ENCODE data around the gene C3orf38.

C3orf38 gene

DNA sequence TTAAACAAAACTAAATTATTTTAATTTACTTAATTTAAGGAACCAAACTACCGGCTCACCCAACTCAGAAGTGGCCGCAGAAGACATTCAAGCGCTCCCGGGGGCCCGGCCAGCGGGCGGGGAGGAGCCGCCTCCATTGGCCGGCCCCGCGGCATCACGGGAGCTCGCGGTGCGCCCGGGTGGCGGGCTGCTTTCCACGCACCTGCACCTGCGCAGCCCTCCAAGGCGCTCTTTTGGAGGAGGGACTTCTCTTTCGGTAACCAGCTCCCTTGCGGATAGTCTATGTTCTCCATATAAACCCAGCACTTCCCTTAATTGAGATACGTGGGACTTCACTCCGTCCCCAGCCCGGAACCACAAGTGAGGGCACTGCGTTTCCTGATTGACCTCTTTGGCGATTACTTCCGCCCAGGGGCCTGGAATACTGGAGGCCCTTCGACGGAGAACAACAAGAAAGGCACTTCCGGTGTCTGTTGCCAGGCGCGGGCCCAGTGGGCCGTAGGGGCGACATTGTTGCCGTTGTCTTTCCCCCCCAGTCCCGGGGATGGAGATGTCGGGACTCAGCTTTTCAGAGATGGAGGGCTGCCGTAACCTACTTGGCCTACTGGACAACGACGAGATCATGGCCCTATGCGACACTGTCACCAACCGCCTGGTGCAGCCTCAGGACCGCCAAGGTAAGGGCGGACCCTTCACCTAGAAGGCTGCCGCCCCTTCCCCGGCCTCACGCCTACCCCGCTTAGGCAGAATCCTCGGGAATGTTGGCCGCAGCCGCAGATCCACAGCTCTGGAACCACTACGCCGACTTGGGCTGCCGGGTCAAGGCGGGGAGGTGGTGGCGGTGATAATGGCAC lies at the start of gene C3orf38:
TSS of gene C3orf38 (plus strand) at position 451 of the 854 bp plus-strand sequence. CDS start at position 545, 94 bp downstream.
- peak within 1 kb of the TSS; percentile 96 for H3K4me3 ChIP-seq (ENCODE audit: low read length)
- TF ChIP-seq, protein P1, sequence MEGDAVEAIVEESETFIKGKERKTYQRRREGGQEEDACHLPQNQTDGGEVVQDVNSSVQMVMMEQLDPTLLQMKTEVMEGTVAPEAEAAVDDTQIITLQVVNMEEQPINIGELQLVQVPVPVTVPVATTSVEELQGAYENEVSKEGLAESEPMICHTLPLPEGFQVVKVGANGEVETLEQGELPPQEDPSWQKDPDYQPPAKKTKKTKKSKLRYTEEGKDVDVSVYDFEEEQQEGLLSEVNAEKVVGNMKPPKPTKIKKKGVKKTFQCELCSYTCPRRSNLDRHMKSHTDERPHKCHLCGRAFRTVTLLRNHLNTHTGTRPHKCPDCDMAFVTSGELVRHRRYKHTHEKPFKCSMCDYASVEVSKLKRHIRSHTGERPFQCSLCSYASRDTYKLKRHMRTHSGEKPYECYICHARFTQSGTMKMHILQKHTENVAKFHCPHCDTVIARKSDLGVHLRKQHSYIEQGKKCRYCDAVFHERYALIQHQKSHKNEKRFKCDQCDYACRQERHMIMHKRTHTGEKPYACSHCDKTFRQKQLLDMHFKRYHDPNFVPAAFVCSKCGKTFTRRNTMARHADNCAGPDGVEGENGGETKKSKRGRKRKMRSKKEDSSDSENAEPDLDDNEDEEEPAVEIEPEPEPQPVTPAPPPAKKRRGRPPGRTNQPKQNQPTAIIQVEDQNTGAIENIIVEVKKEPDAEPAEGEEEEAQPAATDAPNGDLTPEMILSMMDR (conservative IDR thresholded peaks at IDR 0.05; ENCODE audit: low read depth, low read length), result no peak
- peak; percentile 74 for DNase-seq (ENCODE audit: low read depth)

DNA sequence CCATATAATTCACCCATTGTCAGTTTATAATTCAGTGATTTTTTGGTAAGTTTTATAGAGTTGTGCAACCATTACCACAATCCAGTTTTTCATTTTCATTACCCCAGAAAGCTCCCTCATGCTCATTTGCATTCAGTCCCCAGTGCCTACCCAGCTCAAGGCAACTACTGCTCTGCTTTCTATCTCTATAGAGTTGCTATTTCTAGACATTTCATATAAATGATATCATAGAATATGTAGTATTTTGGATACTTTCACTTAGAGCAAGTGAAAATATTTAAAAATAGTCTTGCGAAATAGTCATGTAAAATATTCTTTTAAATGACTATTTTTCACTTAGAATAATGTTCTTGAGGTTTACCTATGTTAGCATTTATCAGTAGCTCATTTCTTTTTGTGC lies 48.6 kb upstream of the C3orf38 start:
- no peak overlapping the region for H3K4me3 ChIP-seq (ENCODE audit: low read length)
- DNase-seq (ENCODE audit: low read depth), result no peak
- TF ChIP-seq, protein P1 (conservative IDR thresholded peaks at IDR 0.05; ENCODE audit: low read depth, low read length), result no peak

DNA sequence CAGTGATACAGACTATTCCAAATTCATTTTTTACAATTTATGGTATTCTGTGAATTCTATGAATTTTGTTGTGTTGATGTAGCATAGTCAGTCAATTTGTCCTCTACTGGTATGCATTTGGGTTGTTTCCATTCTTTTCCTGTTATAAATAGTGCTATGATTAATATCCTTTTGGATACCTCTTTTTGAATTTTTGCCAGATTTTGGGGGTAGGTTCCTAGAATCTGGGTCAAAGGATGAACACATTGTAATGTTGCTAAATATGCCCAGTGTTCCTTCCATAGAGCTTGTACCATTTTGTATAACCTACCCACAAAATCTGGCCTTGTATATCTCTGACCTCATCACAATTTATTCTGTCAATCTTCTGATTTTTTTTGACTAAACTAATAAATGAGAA lies 44.4 kb upstream of the C3orf38 start:
- no peak overlapping the region for H3K4me3 ChIP-seq (ENCODE audit: low read length)
- TF ChIP-seq, protein P1 (conservative IDR thresholded peaks at IDR 0.05; ENCODE audit: low read depth, low read length), result no peak
- DNase-seq (ENCODE audit: low read depth), result no peak

DNA sequence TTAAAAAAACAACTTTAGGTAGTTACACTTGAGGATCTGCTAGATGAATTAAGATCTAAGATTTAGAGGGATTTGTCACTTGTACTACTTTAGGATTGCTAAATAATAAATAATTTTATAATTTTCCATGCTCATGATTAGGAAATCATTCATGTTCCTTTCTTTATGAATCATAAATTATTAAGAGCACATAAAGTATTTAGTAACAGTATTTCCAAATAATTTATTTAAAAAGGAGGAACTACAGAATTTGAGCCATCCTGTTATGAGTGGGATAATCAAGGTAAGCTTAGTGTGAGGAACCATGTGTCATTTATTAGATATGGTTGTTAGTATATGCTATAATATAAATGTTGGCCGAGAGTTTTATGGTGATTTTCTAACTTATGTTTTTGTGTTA lies 37.5 kb upstream of the C3orf38 start:
- TF ChIP-seq, protein P1 (conservative IDR thresholded peaks at IDR 0.05; ENCODE audit: low read depth, low read length), result no peak
- no peak for DNase-seq (ENCODE audit: low read depth)
- H3K4me3 ChIP-seq (ENCODE audit: low read length), result no peak overlapping the region

DNA sequence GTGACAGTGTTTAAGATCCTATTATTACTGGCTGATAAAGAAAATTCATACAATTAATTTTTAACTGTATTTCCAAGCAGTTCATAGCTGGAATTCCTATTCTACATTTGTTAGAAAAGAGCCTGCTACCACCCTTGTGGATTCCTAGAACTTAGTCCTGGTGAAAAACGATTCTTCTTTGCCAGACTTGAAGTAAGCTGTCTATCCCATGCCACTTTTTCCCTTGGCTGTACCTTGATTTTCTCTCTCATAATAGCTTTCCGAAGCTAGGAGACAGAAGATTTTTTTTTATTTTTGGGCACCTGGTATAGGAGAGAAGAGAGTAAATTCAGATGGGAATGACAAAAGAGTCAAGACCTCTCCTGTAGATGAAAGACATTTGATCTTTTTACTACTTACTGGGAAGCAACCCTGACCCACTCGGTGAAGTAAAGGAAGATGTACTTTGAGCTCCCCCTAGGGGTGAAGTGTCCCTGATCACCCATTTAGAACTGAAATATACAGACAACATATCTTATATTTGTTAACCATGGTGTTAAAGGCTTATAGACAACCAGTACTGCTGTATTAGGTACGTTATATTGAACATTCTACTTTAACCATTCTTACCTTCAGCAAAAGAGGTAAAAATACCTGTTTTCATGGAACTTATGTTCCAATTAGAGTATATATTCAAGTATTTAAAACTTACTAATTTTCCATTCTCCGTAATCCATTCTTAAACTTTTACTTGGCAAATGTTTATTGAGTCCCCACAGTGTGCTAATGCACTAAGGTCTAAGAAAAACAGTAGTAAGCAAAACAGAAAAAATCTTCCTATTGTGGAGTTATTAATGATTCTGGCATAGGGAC lies 36.2 kb upstream of the C3orf38 start:
- DNase-seq (ENCODE audit: low read depth), result peak; percentile 21
- H3K4me3 ChIP-seq (ENCODE audit: low read length), result no peak overlapping the region
- TF ChIP-seq, protein P1 (conservative IDR thresholded peaks at IDR 0.05; ENCODE audit: low read depth, low read length), result peak; percentile 81

DNA sequence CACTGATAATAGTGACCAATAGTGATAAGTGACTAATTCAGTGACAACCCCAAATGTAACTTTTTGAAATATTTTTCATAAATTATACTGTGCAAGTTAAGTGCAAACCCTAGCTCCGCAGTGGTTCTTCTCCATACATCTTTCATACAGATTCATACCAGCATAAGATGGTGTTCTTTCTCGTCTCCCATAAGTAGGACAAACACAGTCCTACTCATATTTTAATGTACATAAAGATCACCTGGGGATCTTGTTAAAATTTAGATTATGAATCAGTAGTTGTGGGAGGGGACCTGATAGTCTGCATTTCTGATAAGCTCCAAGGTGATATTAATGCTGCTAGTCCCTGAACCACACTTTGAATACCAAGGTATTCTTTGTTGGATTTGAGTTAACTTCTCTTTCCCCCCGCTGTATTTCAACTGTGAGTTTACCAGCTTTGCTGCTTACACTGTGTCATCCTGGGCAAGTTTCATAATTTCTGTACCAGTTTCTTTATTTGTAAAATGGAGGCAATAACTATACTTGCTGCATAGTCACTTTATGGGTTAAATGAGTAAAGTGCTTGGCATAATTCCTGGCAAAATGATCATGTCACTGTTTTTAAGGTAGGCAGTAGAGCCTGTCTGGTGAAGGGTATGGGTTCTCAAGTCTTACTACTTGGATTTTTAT lies 34.7 kb upstream of the C3orf38 start:
- no peak for DNase-seq (ENCODE audit: low read depth)

More for the DNA sequence above, 34.7 kb upstream of the C3orf38 start:
- no peak overlapping the region for H3K4me3 ChIP-seq (ENCODE audit: low read length)
- TF ChIP-seq, protein P1 (conservative IDR thresholded peaks at IDR 0.05; ENCODE audit: low read depth, low read length), result no peak

Data from retinal pigment epithelial cell (primary cell).